Measurements from ENCODE around the gene PROB1. TPM values are rescaled to one million over a fixed set of nuclear protein-coding genes. Genes with fewer than 3 reads are reported as not detected.

Gene PROB1
- total and polyA plus RNA-seq, 2 of the 13 experiments (the other 11 are each of a cell fraction or from before 2014, with no cell fraction given) = 0.69 to 1.1 TPM

GRCh38 chr5:139388198-139388821, 6.6 kb downstream of the PROB1 start (continued):
- TF ChIP-seq, protein P1, sequence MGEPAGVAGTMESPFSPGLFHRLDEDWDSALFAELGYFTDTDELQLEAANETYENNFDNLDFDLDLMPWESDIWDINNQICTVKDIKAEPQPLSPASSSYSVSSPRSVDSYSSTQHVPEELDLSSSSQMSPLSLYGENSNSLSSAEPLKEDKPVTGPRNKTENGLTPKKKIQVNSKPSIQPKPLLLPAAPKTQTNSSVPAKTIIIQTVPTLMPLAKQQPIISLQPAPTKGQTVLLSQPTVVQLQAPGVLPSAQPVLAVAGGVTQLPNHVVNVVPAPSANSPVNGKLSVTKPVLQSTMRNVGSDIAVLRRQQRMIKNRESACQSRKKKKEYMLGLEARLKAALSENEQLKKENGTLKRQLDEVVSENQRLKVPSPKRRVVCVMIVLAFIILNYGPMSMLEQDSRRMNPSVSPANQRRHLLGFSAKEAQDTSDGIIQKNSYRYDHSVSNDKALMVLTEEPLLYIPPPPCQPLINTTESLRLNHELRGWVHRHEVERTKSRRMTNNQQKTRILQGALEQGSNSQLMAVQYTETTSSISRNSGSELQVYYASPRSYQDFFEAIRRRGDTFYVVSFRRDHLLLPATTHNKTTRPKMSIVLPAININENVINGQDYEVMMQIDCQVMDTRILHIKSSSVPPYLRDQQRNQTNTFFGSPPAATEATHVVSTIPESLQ (CRISPR knock-in tag; conservative IDR thresholded peaks at IDR 0.05) = no peak
- TF ChIP-seq TOPORS (CRISPR knock-in tag; IDR thresholded peaks at IDR 0.05) (no peak), ZNF17 (CRISPR knock-in tag; IDR thresholded peaks at IDR 0.05) (no peak), JDP2 (CRISPR knock-in tag; IDR thresholded peaks at IDR 0.05; ENCODE audit: borderline replicate concordance) (no peak), ZNF672 (CRISPR knock-in tag; IDR thresholded peaks at IDR 0.05) (no peak), TBL1XR1 (IDR thresholded peaks at IDR 0.05; ENCODE audit: borderline replicate concordance, low read length, partially characterized antibody) (no peak), ZNF644 (CRISPR knock-in tag; IDR thresholded peaks at IDR 0.05; ENCODE audit: low read depth) (no peak), XRCC5 (optimal IDR thresholded peaks at IDR 0.05; ENCODE audit: low read length) (peak; percentile 43), SOX6 (IDR thresholded peaks at IDR 0.05) (no peak), SOX6 (CRISPR knock-in tag; IDR thresholded peaks at IDR 0.05) (peak; percentile 54), ATF7-NPFF (CRISPR knock-in tag; IDR thresholded peaks at IDR 0.05; ENCODE audit: low read depth) (no peak), MBNL3 (CRISPR knock-in tag; conservative IDR thresholded peaks at IDR 0.05) (no peak), ZFP37 (CRISPR knock-in tag; IDR thresholded peaks at IDR 0.05; ENCODE audit: borderline replicate concordance) (no peak), RBM22 (optimal IDR thresholded peaks at IDR 0.05; ENCODE audit: low read length) (no peak), ZNF629 (CRISPR knock-in tag; conservative IDR thresholded peaks at IDR 0.05) (no peak), CCDC6 (CRISPR knock-in tag; IDR thresholded peaks at IDR 0.05) (no peak), ZC3H13 (CRISPR knock-in tag; IDR thresholded peaks at IDR 0.05) (no peak), GPN1 (CRISPR knock-in tag; IDR thresholded peaks at IDR 0.05; ENCODE audit: borderline replicate concordance) (no peak), ZNF251 (CRISPR knock-in tag; IDR thresholded peaks at IDR 0.05) (no peak), CBX2 (IDR thresholded peaks at IDR 0.05; ENCODE audit: low read depth, low read length) (no peak), CBX2 (CRISPR knock-in tag; IDR thresholded peaks at IDR 0.05; ENCODE audit: low read depth) (no peak), NR3C1 (CRISPR knock-in tag; IDR thresholded peaks at IDR 0.05) (no peak), ZGPAT (CRISPR knock-in tag; IDR thresholded peaks at IDR 0.05) (no peak)
- TF ChIP-seq, protein P2, sequence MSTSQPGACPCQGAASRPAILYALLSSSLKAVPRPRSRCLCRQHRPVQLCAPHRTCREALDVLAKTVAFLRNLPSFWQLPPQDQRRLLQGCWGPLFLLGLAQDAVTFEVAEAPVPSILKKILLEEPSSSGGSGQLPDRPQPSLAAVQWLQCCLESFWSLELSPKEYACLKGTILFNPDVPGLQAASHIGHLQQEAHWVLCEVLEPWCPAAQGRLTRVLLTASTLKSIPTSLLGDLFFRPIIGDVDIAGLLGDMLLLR (CRISPR knock-in tag; IDR thresholded peaks at IDR 0.05) = no peak
- TF ChIP-seq, protein P3, sequence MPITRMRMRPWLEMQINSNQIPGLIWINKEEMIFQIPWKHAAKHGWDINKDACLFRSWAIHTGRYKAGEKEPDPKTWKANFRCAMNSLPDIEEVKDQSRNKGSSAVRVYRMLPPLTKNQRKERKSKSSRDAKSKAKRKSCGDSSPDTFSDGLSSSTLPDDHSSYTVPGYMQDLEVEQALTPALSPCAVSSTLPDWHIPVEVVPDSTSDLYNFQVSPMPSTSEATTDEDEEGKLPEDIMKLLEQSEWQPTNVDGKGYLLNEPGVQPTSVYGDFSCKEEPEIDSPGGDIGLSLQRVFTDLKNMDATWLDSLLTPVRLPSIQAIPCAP (CRISPR knock-in tag; IDR thresholded peaks at IDR 0.05; ENCODE audit: low read depth) = no peak
- TF ChIP-seq, protein P4, sequence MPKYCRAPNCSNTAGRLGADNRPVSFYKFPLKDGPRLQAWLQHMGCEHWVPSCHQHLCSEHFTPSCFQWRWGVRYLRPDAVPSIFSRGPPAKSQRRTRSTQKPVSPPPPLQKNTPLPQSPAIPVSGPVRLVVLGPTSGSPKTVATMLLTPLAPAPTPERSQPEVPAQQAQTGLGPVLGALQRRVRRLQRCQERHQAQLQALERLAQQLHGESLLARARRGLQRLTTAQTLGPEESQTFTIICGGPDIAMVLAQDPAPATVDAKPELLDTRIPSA (CRISPR knock-in tag; IDR thresholded peaks at IDR 0.05; ENCODE audit: borderline replicate concordance) = no peak
